Activated T-cell treated with anti-CD3 and anti-CD28 coated beads, Interleukin-2, amount 50 U/mL, for 4 hours (primary cell): ENCODE results near the gene PPP2R2B. TPM values are rescaled to one million over a fixed set of nuclear protein-coding genes. Genes with fewer than 3 reads are reported as not detected.

Experiments used
- ATAC-seq, 2 donors: fragments of 200-7000 bp; cut with Tn5 transposase; one replicate each; pipeline ENCODE4 v1.10.0; 2021
- DNase-seq: peaks from one replicate; pipeline ENCODE4 v3.0.0-alpha.2; 2020
- H3K27me3 Mint-ChIP-seq: one replicate; pipeline ENCODE4 v1.8.0; 2021; ENCODE audit warnings: low read depth, mixed read lengths
- H3K36me3 Mint-ChIP-seq: one replicate; pipeline ENCODE4 v1.8.0; 2022; ENCODE audit warnings: mixed read lengths; ENCODE audit not compliant: insufficient read depth
- H3K4me1 Mint-ChIP-seq: one replicate; pipeline ENCODE4 v1.8.0; 2021; ENCODE audit warnings: low read depth, mixed read lengths
- H3K4me3 Mint-ChIP-seq: one replicate; pipeline ENCODE4 v1.8.0; 2021; ENCODE audit warnings: mild to moderate bottlenecking, moderate library complexity, mixed read lengths
- H3K9me3 Mint-ChIP-seq: one replicate; pipeline ENCODE4 v1.8.0; 2021; ENCODE audit warnings: mixed read lengths
- total RNA-seq, 3 donors: library from RNA; stranded (reverse); gene quantifications; one replicate each; pipeline ENCODE4 v1.2.1, GENCODE V29; 2021

Gene PPP2R2B
- total RNA-seq, 3 donors from 2014 or later = 0.30 to 1.3 (median 0.84) TPM

DNA sequence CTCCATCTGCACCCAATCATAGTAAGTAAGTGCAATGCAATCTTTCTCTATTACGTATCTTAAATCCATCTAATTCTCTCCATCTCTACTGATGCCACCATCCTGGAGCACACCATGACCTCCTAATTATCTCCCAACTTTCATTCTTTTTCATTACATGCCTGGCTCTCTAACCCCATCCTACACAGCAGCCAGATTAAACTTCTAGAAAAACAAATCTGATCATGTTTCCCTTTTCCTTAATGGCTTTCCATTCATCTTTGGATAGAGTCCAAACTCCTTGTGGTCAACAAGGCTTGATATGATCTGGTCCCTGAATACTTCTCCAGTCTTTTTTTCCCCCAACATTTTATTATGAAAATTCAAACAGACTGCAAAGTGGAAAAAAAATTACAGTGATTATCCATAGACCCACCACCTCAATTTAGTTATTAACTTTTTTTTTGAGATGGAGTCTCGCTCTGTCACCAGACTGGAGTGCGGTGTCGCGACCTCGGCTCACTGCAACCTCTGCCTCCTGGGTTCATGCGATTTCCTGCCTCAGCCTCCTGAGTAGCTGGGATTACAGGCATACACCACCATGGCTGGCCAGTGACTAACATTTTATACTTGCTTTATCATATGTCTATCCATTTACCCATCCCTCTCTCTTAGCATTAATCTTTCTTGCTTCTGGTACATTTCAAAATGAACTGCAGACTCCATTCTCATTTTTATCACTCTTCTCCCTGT is 5.2 kb downstream of the PPP2R2B start:
- no peak for DNase-seq
- H3K36me3 Mint-ChIP-seq = no peaks in the 10 kb centered on the region
- no peaks in the 10 kb centered on the region for H3K9me3 Mint-ChIP-seq
- H3K4me3 Mint-ChIP-seq = no peak overlapping the region
- H3K4me1 Mint-ChIP-seq = peaks cover 15% of the 10 kb centered on the region
- H3K27me3 Mint-ChIP-seq = peaks cover 4% of the 10 kb centered on the region
- no peak for ATAC-seq

DNA sequence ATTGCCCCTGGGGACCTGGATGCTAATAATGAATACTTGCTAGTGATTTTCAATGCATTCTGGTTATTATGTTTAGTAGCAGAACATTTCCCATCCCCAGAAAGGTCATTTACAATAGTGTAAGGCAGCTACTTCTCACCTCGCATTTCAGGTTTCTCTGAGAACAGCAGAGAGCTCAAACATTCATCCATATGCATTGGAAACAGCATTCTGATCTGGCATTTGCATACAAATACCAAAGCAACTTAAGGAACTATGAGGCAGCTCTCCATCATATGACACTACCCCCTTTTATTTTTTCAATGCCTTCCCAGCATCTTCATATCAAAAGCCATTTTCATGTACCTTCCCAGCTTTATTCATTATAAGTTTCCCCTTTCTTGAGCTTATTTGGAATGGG is 6.4 kb downstream of the PPP2R2B start:
- Mint-ChIP-seq H3K9me3 (no peaks in the 10 kb centered on the region), H3K4me1 (peaks cover 12% of the 10 kb centered on the region), H3K27me3 (peaks cover 4% of the 10 kb centered on the region), H3K4me3 (no peak overlapping the region), H3K36me3 (no peaks in the 10 kb centered on the region)
- DNase-seq (no peak), ATAC-seq (no peak)

DNA sequence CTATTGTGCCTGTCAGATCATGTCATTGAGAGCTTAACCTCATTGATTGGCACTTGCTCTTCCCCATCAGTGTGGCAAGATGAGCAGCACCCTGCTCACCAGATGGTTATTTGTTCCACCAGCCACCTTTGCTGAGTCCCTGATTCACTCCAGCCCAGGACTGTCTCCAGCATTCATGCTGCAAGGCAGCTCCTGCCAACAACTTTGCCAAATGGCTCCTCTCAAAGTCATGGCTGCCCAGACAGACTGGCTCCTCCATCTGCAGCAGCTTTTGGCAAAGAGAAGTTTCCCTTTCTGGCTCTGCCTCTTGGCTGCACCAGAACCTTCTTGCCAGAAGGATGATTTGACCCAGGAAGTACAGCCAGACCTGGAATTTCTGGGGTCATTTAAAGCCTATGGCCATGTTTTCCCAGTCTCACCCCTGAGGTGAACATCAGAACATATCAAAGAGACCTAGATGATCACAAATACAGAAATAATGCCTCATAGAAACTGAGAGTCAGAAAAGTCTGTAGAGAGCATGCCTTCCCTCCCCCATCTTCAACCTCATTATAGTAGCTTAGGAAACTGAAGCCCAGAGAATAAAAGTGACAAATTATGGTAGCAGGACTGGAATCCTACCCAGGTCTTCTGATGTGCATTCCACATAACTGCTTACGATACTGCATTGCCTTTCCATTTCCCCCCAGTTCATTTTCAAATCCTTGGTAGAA is 10.4 kb downstream of the PPP2R2B start:
- Mint-ChIP-seq H3K27me3 (no peaks in the 10 kb centered on the region), H3K9me3 (no peaks in the 10 kb centered on the region), H3K4me3 (no peak overlapping the region), H3K4me1 (no peaks in the 10 kb centered on the region), H3K36me3 (peaks cover 3% of the 10 kb centered on the region)
- no peak for ATAC-seq
- DNase-seq = no peak

DNA sequence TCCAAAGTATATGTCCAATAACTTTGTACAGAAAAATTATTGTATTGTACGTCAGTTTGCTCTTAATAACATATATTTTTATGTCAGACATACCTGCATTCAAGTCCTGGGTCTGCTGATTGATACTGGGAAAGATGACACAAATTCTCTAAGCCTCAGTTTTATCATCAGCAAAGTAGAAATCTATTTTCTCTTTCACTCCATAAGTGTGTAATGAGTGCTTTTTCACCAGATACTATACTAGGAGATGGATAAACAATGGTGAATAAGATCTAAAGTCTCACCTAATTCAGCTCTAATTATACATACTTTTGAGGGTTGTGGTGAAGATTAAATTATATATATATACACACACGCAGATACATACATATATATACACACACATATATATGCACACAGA is 12.3 kb downstream of the PPP2R2B start:
- Mint-ChIP-seq H3K4me3 (no peak overlapping the region), H3K36me3 (peaks cover 3% of the 10 kb centered on the region), H3K27me3 (no peaks in the 10 kb centered on the region), H3K4me1 (no peaks in the 10 kb centered on the region), H3K9me3 (no peaks in the 10 kb centered on the region)
- ATAC-seq = no peak
- no peak for DNase-seq

DNA sequence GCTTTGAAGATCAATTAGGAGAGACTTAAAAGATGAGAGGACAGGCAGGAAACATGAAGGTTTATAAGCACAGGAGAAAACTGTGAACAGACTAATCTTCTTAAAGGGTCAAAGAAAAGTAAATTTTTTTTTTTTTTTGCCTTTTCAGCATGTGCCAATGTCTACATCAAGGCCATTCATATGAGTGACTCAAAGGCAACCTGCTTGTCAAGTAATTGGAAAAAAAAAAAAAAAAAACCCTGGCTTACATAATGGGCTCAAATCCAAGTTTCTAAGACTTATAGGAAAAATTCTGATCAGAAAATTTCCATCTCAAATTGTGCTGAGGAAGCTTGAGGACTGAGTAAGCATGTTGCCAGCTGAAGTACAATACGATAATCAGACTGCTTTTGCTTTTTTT is 15.9 kb downstream of the PPP2R2B start:
- no peak overlapping the region for H3K4me3 Mint-ChIP-seq
- no peaks in the 10 kb centered on the region for H3K27me3 Mint-ChIP-seq
- no peaks in the 10 kb centered on the region for H3K9me3 Mint-ChIP-seq
- DNase-seq (no peak), ATAC-seq (no peak)
- peaks cover 3% of the 10 kb centered on the region for H3K36me3 Mint-ChIP-seq
- peaks cover 5% of the 10 kb centered on the region for H3K4me1 Mint-ChIP-seq

DNA sequence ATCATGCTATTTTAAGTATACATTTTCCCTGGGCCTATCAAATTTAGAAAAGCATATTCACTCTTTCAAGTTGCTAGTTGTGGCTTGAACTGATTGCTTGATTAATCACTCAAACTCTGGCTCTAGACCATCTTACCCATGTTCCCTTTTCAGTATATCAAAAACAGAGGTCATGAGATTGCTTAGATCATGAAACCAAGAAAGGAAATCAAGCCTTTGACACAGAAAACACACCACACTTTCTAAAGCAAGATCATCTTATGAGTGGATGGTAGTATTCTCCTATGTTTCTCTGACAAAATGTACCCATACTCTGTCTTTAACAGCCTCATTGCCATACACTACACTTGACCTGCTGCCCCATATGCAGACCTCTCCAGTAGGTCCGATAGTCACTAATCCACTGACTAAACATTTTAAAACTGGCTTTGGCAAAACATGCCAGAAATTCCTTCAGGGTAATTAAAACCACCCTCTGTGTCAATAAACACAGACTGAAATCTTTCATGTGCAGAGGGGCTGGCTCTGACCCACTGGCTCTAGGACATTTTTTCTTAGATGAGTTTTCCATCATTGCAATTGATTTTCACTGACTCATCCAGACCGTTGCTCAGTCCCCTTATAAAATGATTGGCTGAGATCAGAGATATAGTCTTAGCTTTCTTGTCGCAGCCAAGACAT is 18.2 kb downstream of the PPP2R2B start:
- Mint-ChIP-seq H3K27me3 (no peaks in the 10 kb centered on the region), H3K4me1 (peaks cover 5% of the 10 kb centered on the region), H3K36me3 (peaks cover 3% of the 10 kb centered on the region), H3K9me3 (no peaks in the 10 kb centered on the region), H3K4me3 (no peak overlapping the region)
- DNase-seq (no peak), ATAC-seq (peak in 1 of 2 donors; percentile 48)

DNA sequence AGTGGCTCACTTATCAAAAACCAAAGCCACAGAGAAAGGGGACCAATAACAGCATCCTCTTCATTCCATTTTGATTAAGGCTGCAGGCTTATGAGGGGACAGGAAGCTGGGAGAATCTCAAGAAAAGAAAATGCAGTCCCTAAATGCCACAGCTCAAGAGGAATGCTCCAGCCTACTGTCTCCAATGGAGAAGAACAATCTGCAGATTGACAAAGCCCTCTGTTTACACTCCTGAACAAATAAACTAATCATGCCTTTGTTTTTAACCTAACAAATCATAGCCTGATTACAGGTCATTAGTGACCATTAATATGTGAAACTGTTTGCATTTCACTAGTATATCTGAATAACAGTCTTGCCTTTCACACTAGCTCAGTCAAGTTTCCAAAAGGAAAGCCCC is 26.5 kb downstream of the PPP2R2B start:
- ATAC-seq (no peak), DNase-seq (no peak)
- Mint-ChIP-seq H3K4me1 (no peaks in the 10 kb centered on the region), H3K27me3 (no peaks in the 10 kb centered on the region), H3K4me3 (no peak overlapping the region), H3K9me3 (no peaks in the 10 kb centered on the region), H3K36me3 (no peaks in the 10 kb centered on the region)

DNA sequence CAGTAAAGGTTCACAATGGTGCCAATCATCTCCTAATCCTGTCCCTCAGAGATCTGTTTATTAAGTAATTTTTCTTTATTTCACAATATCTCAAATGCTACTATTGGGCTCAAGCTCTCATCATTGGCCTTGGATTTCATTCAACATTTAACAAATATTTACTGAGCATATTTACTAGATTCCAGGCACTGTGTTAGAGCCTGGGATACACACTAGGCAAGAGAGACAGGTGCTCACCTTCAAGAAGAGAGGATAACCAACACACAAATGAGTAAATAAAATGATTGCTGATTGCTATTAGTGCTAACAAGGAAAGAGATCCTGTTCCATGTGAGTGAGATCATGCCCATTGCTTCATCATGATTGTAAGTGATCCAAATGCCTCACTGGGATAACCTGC is 27.4 kb downstream of the PPP2R2B start:
- H3K4me3 Mint-ChIP-seq = no peak overlapping the region
- H3K4me1 Mint-ChIP-seq = no peaks in the 10 kb centered on the region
- no peaks in the 10 kb centered on the region for H3K9me3 Mint-ChIP-seq
- H3K27me3 Mint-ChIP-seq = no peaks in the 10 kb centered on the region
- DNase-seq (no peak), ATAC-seq (no peak)
- H3K36me3 Mint-ChIP-seq = no peaks in the 10 kb centered on the region

DNA sequence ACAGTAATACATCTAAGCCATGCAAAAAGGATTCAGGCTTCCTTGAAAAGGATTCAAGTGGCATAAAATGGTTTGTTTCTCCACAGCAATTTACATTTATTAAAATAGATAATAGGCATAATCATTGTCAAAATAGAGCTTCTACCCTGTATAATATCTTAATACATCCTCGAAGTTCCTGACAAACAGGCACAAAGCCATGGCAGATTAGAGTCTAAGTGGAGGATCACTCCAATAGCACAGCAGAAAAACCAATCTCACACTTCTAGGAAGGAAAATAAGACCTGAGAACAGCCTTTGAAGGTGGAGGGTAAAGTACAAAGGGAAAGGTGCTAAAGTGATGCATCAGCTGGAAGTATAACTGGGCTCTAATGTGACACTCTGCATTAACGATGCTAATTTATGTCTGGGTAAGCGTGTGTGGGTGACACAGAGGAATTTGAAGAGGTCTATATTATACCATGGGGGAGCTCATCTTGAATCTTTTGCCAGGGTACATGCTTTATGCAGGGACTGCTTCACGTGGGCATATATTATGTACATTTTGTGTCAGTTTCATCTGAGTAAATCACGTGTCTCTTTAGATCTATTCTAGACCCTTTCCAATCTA is 28.8 kb downstream of the PPP2R2B start:
- H3K36me3 Mint-ChIP-seq = no peaks in the 10 kb centered on the region
- no peaks in the 10 kb centered on the region for H3K4me1 Mint-ChIP-seq
- H3K27me3 Mint-ChIP-seq = no peaks in the 10 kb centered on the region
- DNase-seq (no peak), ATAC-seq (no peak)
- no peak overlapping the region for H3K4me3 Mint-ChIP-seq
- H3K9me3 Mint-ChIP-seq = no peaks in the 10 kb centered on the region

DNA sequence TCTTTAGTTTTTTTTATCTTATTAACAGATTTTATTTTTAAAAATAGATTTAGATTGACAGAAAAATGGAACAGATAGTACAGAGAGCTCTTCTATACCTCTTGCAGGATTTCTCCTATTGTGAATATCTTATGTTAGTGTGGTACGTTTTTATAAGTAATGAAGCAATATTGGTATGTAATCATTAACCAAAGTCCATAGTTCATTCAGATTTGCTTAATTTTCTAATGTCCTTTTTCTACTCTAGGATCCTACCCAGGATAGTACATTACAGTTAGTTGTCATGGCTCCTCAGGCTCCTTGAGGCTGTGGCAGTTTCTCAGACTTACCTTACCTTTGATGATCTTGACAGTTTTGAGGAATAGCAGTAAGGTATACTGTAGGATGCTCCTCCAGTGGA is 30.4 kb downstream of the PPP2R2B start:
- H3K4me1 Mint-ChIP-seq = no peaks in the 10 kb centered on the region
- no peak overlapping the region for H3K4me3 Mint-ChIP-seq
- no peak for ATAC-seq
- no peaks in the 10 kb centered on the region for H3K9me3 Mint-ChIP-seq
- H3K27me3 Mint-ChIP-seq = no peaks in the 10 kb centered on the region
- H3K36me3 Mint-ChIP-seq = no peaks in the 10 kb centered on the region
- DNase-seq = no peak

DNA sequence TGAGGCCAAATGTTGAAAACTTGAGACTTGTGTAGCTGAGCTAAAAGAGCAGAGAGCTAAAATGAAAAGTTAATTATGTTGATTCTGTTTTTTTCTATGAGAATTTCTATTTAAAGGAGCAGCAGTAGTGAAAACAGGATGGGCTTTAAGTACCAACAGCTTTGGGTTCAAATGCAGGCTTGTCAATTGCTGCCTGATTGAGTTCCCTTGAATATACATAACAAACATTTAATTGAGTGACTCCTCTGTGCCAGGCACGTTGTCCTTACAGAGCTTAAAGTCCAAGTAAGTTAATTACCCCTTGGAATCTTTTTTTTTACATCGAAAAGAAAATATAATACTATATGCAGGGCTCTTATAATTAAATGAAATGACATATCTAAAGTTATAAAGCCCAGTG is 38.5 kb downstream of the PPP2R2B start:
- no peaks in the 10 kb centered on the region for H3K4me1 Mint-ChIP-seq
- H3K27me3 Mint-ChIP-seq = no peaks in the 10 kb centered on the region
- H3K9me3 Mint-ChIP-seq = peaks cover 6% of the 10 kb centered on the region
- no peak for DNase-seq
- no peak for ATAC-seq
- H3K4me3 Mint-ChIP-seq = no peak overlapping the region
- no peaks in the 10 kb centered on the region for H3K36me3 Mint-ChIP-seq

DNA sequence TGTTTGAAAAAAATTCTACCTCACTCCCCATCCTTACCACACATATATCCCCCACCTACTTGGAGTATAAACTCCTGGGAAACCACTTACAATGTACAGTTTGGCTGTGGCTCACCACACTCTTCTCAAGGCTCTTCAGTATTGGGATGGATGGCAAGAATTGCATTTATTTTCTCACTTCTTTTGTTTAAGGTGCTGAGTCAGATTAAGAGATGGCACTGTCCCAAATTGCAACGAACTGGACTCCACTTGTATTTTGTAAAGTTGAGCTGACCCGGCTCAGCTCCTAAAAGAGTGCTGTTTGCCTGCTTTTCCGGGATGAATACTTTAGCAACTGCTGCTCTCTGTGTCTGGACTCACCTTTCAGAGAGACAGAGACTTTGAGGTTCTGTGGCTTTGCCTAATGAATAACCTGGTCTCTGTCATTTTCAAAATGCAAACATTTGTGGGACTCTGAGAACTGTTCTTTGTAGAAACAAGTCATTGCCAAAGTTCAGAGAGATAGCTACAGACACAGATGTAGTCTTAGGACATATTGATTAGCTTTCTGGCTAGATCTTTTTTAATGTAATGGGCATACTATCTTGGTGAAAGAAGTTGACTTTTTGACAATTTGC is 42.2 kb downstream of the PPP2R2B start:
- Mint-ChIP-seq H3K36me3 (no peaks in the 10 kb centered on the region), H3K4me3 (no peak overlapping the region), H3K9me3 (peaks cover 6% of the 10 kb centered on the region), H3K27me3 (no peaks in the 10 kb centered on the region), H3K4me1 (peaks cover 1% of the 10 kb centered on the region)
- DNase-seq (no peak), ATAC-seq (no peak)

DNA sequence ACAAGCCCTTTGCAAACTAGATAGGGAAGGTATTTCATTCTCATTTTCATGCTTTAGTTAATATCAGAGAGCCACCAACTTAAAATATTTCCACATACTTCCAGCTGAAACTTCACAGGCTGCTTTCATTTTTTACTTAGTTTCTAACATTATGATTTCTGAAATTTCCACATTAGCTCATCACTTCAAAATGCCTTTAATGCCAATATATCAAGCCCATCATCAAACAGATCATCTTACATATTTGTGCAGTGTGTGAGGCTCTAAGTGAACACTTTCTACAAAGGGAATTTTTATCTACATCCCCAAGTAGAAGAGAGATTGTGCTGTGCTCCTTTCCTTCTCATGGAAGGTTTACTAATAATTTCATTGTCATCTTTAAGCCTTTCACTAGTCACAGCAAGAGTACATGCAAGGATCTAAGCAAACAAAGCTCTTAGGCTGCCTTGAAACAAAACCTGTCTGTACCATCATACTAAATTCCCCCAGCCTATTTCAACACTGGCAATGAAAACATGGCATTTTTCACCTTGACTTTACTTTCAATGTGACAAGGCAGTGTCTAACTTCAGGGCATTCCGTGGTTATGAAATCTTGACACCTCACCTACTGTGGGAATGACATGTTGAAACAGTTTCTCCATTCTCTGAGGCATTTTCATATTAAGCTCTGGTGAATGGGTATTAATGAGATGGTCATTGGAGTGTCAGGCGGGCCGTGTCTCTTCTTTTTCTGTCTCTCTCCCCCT is 45.4 kb downstream of the PPP2R2B start:
- no peaks in the 10 kb centered on the region for H3K27me3 Mint-ChIP-seq
- no peaks in the 10 kb centered on the region for H3K36me3 Mint-ChIP-seq
- H3K9me3 Mint-ChIP-seq = no peaks in the 10 kb centered on the region
- no peak overlapping the region for H3K4me3 Mint-ChIP-seq
- H3K4me1 Mint-ChIP-seq = peaks cover 1% of the 10 kb centered on the region
- no peak for DNase-seq
- no peak for ATAC-seq

DNA sequence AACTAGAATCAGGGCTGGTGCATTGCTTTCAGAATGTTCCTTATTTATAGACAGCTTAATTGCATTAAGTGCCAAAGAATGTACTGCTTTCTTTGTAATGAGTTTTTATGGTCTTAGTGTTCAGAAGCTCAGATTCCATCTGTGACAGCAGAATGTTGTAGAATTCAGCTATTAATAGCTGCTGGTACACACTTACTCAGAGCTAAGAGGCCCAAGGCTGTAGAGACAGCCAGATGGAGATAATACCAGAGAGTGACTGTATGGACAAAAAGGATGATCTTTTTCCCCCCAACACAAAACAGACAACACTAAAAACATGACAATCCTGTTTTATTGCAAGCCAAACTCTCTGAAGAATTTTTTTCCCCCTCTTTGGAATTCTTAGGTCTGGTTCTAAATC is 50.2 kb downstream of the PPP2R2B start:
- no peaks in the 10 kb centered on the region for H3K36me3 Mint-ChIP-seq
- H3K4me1 Mint-ChIP-seq = no peaks in the 10 kb centered on the region
- no peak overlapping the region for H3K4me3 Mint-ChIP-seq
- no peak for ATAC-seq
- no peak for DNase-seq
- H3K9me3 Mint-ChIP-seq = no peaks in the 10 kb centered on the region
- H3K27me3 Mint-ChIP-seq = no peaks in the 10 kb centered on the region
